Fibroblast of lung (primary cell): Measurements from ENCODE around the gene FJX1. TPM values are rescaled to one million over a fixed set of nuclear protein-coding genes. Genes with fewer than 3 reads are reported as not detected.

Experiments used
- polyA plus RNA-seq, 2 donors: library from polyadenylated mRNA; depleted of rRNA in 1 of 2; stranded (reverse) in 1 of 2; unstranded in 1 of 2; fragments of >200 nt; gene quantifications; 2 replicates each; pipeline ENCODE4 v1.2.1, GENCODE V29; 2011 to 2012; ENCODE audit warnings: missing spikeins in 1 of 2
- total RNA-seq: library from RNA; depleted of rRNA; stranded (reverse); fragments of >200 nt; gene quantifications from 2 replicates; pipeline ENCODE4 v1.2.1, GENCODE V29; 2014

Gene FJX1
- total and polyA plus RNA-seq, 2 donors (not counting 1 experiment from before 2014, with no cell fraction given), result 4.2 to 10.4 TPM

Other genes with a start within 250 kb of the FJX1 start
- 2.1 and 7.6 TPM in 2 replicates for gene SLC1A2, start 198.9 kb upstream of the FJX1 start, total RNA-seq
- gene SLC1A2, start 198.9 kb upstream of the FJX1 start, polyA plus RNA-seq, result 1.2 and 1.3 TPM in 2 replicates
- gene PAMR1, start 92.8 kb upstream of the FJX1 start, total RNA-seq, result 159 and 189 TPM in 2 replicates
- 120 and 132 TPM in 2 replicates for gene PAMR1, start 92.8 kb upstream of the FJX1 start, polyA plus RNA-seq
- gene TRIM44, start 44.3 kb downstream of the FJX1 start, total RNA-seq, result 10.4 and 13.1 TPM in 2 replicates
- gene TRIM44, start 44.3 kb downstream of the FJX1 start, polyA plus RNA-seq, result 65.7 and 78.3 TPM in 2 replicates